ENCODE results near the gene PACS2. TPM values are rescaled to one million over a fixed set of nuclear protein-coding genes. Genes with fewer than 3 reads are reported as not detected.

The PACS2 gene
- polyA plus RNA-seq, 3 donors from 2014 or later = 2.0 to 3.3 (median 2.7) TPM

DNA sequence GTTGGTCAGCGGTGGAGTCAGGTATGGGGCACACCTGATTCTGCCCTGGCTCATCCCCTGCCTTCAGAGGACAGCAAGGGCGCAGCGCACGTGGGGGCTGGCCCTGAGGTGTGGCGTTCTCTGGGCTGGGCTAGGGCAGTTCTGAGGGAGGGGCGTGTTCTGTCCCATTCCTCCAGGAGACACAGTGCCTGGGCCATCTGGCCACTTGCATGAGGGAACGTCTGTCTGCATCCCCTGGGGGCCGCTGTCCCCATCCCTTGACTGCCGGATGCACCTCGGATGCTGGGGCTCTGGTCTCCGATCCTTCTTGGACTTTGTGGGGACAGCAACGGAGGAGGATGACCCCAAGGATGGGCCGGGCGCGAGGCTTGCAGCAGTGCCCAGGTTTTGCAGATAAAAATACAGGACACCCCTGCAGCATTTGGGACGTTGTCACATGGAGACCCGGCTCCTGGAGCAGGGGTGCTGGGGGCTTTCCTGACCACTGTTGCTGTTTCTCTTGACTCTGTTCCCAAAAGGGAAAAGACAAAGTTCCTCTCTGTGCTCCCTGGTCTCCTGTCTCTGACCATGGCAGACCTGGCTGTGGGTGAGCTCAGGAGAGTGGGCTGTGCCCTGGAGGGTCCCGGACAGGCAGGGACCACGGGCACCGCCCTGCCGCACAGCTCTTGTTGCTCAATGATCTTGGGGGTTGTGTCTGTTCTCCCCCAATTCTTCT lies 112.0 kb downstream of the PACS2 start:
- peak overlapping the region in 2 of 6 donors; percentile 59 to 62 for H3K27ac Mint-ChIP-seq

DNA sequence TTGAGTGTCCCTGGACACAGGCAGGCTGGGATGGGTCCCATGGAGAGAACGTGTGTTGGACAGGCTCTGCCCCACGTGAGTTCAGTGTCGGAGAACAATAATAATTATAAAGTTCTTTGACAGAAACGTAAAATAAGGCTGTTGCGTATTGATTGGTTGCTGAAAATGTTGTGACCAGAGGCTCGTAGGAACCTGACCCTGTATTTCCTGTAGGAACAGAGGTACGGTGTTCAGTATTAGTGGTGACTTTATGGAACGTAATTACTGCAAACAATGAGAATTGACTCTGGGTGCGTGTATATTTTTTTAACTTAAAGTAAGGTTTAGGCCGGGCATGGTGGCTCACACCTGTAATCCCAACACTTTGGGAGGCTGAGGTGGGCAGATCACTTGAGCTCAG lies 112.9 kb downstream of the PACS2 start:
- H3K27ac Mint-ChIP-seq = peak overlapping the region in 3 of 6 donors; percentile 58 to 66 (median 59)
- H3K9me3 Mint-ChIP-seq = no peaks in the 10 kb centered on the region
- peaks cover 0 to 2% (median 0%) of the 10 kb centered on the region in 3 donors for H3K27me3 Mint-ChIP-seq (ENCODE audit: low read depth in 3 of 3)
- peaks cover 0 to 3% (median 0%) of the 10 kb centered on the region in 3 donors for H3K36me3 Mint-ChIP-seq
- H3K4me3 Mint-ChIP-seq = no peak overlapping the region
- DNase-seq = no peak
- H3K4me1 Mint-ChIP-seq = peaks cover 27 to 38% of the 10 kb centered on the region in 2 donors

More for the DNA sequence above, 112.0 kb downstream of the PACS2 start:
- DNase-seq = no peak
- Mint-ChIP-seq H3K4me1 (peaks cover 35 to 46% of the 10 kb centered on the region in 2 donors), H3K4me3 (no peak overlapping the region), H3K27me3 (ENCODE audit: low read depth in 3 of 3) (peaks cover 0 to 4% (median 0%) of the 10 kb centered on the region in 3 donors), H3K36me3 (peaks cover 0 to 3% (median 0%) of the 10 kb centered on the region in 3 donors), H3K9me3 (no peaks in the 10 kb centered on the region)

DNA sequence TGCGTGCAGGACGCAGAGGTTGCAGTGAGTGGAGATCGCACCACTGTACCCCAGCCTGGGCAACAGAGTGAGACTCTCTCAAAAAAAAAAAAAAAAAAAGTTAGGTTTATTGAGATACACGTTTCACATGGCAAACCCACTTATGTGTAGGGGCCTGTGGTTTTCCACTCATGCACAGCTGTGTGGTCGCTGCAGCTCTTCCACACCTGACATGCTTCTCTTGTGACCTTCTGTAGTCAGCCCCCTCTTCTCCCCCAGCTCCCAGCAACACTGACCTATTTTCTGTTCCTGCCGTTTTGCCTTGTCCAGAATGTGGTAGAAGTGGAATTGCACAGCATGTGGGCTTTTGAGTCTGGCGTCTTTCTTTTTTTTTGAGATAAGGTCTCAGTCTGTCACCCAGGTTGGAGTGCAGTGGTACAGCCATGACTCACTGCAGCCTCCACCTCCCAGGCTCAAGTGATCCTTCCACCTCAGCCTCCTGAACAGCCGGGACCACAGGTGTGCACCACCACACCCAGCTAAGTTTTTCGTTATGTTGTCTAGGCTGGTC lies 113.5 kb downstream of the PACS2 start:
- H3K4me1 Mint-ChIP-seq = peaks cover 23 to 32% of the 10 kb centered on the region in 2 donors
- H3K4me3 Mint-ChIP-seq = peak overlapping the region in 1 of 5 donors; percentile 18
- H3K27me3 Mint-ChIP-seq (ENCODE audit: low read depth in 3 of 3) = peaks cover 0 to 2% (median 0%) of the 10 kb centered on the region in 3 donors
- DNase-seq = no peak
- H3K27ac Mint-ChIP-seq = peak overlapping the region in 4 of 6 donors; percentile 58 to 77 (median 63)
- H3K36me3 Mint-ChIP-seq = peaks cover 0 to 3% (median 0%) of the 10 kb centered on the region in 3 donors
- H3K9me3 Mint-ChIP-seq = no peaks in the 10 kb centered on the region

DNA sequence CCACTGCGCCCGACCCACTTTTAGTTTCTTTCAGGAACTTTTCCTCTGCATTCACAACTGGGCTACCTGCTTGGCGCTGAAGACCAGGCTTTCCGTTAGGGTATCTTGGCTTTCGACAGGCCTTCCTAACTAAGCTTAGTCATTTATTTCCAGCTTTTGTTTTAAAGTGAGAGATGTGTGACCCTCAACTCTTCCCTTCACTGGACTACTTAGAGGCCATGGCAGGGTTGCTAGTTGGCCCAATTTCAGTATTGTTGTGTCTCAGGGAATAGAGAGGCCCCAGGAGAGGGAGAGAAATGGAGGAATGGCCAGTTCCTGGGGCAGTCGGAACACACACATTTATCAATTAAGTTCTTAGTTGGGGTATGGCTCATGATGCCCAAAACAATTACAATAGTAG lies 115.5 kb downstream of the PACS2 start:
- no peak overlapping the region for H3K4me3 Mint-ChIP-seq
- no peak overlapping the region for H3K27ac Mint-ChIP-seq
- H3K27me3 Mint-ChIP-seq (ENCODE audit: low read depth in 3 of 3) = peaks cover 0 to 3% (median 0%) of the 10 kb centered on the region in 3 donors
- no peak for DNase-seq
- no peaks in the 10 kb centered on the region for H3K9me3 Mint-ChIP-seq
- H3K36me3 Mint-ChIP-seq = peaks cover 0 to 3% (median 0%) of the 10 kb centered on the region in 3 donors
- peaks cover 24 to 30% of the 10 kb centered on the region in 2 donors for H3K4me1 Mint-ChIP-seq

DNA sequence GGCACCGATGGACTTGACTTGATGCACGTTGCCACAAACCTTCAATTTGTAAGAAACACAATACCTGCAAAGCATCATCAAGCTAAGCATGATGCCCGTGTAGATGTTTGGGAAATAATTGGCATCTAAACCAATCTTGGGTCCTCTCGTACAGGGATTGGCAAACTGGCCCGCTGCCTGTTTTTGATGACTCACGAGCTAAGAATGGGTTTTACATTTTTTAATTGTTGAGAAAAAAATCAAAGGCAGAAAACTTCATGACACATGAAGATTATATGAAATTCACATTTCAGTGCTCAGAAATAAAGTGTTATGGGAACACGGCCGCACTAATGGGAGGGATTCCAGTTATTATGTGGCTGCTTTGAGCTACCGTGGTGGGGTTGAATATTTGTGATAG lies 116.0 kb downstream of the PACS2 start:
- peaks cover 0 to 3% (median 0%) of the 10 kb centered on the region in 3 donors for H3K27me3 Mint-ChIP-seq (ENCODE audit: low read depth in 3 of 3)
- no peaks in the 10 kb centered on the region for H3K9me3 Mint-ChIP-seq
- H3K4me3 Mint-ChIP-seq = no peak overlapping the region
- DNase-seq = no peak
- H3K36me3 Mint-ChIP-seq = peaks cover 0 to 3% (median 0%) of the 10 kb centered on the region in 3 donors
- H3K4me1 Mint-ChIP-seq = peaks cover 26 to 35% of the 10 kb centered on the region in 2 donors
- no peak overlapping the region for H3K27ac Mint-ChIP-seq

DNA sequence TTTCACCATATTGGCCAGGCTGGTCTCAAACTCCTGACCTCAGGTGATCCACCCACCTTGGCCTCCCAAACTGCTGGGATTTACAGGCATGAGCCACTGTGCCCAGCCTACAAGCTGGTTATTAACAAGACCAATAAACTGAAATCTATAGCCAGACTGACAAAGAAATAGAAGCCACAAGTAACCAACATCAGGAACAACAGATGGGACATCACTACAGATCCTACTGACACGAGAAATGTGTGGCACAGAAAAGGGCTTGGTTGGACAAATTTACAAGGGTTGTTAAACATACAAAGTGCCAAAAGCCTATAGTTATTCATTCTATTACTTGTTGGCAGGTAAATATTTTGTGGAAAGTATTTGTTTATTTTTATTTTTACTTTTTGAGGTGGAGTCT lies 116.7 kb downstream of the PACS2 start:
- H3K4me3 Mint-ChIP-seq = no peak overlapping the region
- no peaks in the 10 kb centered on the region for H3K9me3 Mint-ChIP-seq
- peaks cover 24 to 40% of the 10 kb centered on the region in 2 donors for H3K4me1 Mint-ChIP-seq
- no peak overlapping the region for H3K27ac Mint-ChIP-seq
- peaks cover 0 to 3% (median 0%) of the 10 kb centered on the region in 3 donors for H3K36me3 Mint-ChIP-seq
- H3K27me3 Mint-ChIP-seq (ENCODE audit: low read depth in 3 of 3) = peaks cover 0 to 3% (median 0%) of the 10 kb centered on the region in 3 donors
- DNase-seq = no peak

DNA sequence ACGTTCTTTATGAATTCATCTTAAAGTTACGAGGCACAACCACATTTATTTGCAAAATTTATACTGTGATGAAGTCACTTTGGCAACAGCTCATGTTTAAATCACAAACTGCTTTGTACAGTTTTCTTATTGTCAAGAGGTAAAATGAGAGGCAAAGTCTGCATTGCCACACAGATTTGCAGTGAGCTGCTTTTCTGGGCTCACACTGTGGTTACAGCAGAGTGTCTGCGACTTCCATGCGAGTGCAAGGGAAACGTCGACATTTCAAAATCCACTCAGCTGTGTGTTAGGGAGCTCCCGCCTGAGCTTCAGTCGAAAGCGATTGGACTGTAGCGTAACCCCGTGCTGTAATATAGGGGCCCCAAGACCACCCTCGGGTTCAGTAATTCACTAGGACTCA lies 118.1 kb downstream of the PACS2 start:
- H3K9me3 Mint-ChIP-seq = no peaks in the 10 kb centered on the region
- DNase-seq = no peak

DNA sequence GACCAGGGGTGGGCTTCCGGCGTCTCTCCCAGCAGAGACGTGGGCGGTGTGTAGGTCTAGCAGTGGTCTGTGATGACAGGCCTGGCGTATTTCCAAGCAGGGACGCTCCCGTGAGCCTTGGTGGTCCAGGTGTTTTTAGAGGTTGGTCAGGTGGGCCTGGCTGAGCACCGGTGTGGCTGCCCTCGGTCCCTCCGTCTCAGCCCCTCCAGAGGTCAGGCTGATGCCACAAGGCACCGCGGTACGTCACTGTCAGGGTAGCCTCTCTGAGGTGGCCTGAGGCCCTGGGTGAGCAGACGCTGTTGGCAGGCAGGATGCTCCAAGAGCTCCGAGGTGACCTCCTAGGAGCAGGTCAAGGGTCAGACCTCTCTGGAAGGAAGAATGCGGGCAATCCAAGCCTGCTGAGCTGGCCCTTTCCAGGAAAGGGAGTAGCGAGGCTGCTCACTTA lies 118.6 kb downstream of the PACS2 start:
- Mint-ChIP-seq H3K27me3 (ENCODE audit: low read depth in 3 of 3) (peaks cover 0 to 2% (median 0%) of the 10 kb centered on the region in 3 donors), H3K4me1 (peaks cover 8 to 24% of the 10 kb centered on the region in 2 donors), H3K4me3 (no peak overlapping the region), H3K27ac (no peak overlapping the region), H3K9me3 (no peaks in the 10 kb centered on the region), H3K36me3 (no peaks in the 10 kb centered on the region)
- no peak for DNase-seq

More for the DNA sequence above, 118.1 kb downstream of the PACS2 start:
- Mint-ChIP-seq H3K4me1 (peaks cover 12 to 30% of the 10 kb centered on the region in 2 donors), H3K4me3 (no peak overlapping the region), H3K36me3 (no peaks in the 10 kb centered on the region), H3K27me3 (ENCODE audit: low read depth in 3 of 3) (peaks cover 0 to 3% (median 0%) of the 10 kb centered on the region in 3 donors), H3K27ac (no peak overlapping the region)

DNA sequence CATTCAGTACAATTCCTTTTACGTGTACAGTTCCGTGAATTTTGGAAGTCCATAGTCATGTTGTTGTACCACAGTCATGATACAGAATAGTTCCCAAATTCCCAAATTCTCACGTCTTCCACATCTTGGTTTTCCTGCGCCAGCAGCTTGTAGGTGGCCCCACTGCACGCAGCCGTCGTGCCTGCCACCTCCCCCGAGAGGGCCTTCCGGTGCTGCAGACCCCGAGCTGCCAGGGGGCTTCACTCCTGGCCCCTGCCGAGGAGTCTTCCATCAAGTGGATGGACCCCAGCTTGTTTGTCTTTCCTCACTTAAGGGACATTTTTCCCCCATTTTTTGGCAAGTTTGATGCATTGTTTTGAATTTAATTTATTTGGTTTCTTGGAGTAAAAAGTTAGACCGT lies 121.9 kb downstream of the PACS2 start:
- H3K27me3 Mint-ChIP-seq (ENCODE audit: low read depth in 3 of 3) = peaks cover 0 to 2% (median 0%) of the 10 kb centered on the region in 3 donors
- no peak overlapping the region for H3K4me3 Mint-ChIP-seq
- H3K27ac Mint-ChIP-seq = peak overlapping the region in 1 of 6 donors; percentile 14
- no peaks in the 10 kb centered on the region for H3K9me3 Mint-ChIP-seq
- DNase-seq = no peak
- peaks cover 6 to 17% of the 10 kb centered on the region in 2 donors for H3K4me1 Mint-ChIP-seq
- H3K36me3 Mint-ChIP-seq = no peaks in the 10 kb centered on the region

- Mint-ChIP-seq H3K9me3 (no peaks in the 10 kb centered on the region), H3K27me3 (ENCODE audit: low read depth in 3 of 3) (peaks cover 0 to 2% (median 0%) of the 10 kb centered on the region in 3 donors), H3K4me1 (peaks cover 6 to 21% of the 10 kb centered on the region in 2 donors), H3K4me3 (no peak overlapping the region), H3K27ac (peak overlapping the region in 1 of 6 donors; percentile 7), H3K36me3 (peaks cover 0 to 4% (median 4%) of the 10 kb centered on the region in 3 donors)
- no peak for DNase-seq
Measured at GRCh38 chr14:105436891-105437722, 122.6 kb downstream of the PACS2 start.

DNA sequence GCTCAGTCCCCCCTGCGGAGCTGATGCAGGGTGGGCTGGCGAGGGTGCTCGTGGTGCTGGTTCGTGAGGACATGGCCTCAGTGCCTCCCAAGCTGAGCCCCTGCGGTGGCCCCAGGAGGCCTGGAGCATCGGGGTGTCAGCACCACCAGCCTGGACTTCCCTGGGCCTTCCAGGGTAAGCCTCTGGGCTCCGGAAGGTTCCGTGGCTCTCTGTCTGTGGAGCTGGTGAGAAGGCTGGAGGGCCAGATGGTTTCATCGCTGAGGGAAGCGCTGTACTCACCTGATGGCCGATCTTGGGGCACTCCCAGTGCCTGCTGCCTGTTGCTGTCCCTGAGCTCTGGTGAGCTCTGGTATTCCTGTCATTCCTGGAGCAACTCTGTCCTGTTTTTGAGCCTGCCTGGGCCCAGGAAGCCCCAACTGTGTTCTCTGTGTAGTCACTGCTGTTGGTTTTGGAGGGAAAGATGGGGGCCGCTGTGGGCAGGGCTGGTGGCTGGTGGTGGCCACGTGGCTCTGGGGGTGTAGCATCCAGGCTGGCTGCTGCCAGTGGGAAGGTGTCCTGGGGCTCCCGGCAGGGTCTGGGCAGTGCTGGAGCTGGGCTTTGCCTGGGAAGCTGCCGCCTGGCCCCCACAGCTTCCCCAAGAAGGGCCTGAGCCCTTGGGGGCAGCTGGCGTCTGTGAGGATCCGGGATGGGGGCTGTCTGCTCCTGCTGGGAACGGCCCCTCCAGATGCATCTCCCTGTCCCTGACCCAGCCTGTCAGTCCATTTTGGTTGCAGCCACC lies 123.4 kb downstream of the PACS2 start:
- Mint-ChIP-seq H3K27ac (no peak overlapping the region), H3K9me3 (no peaks in the 10 kb centered on the region), H3K4me3 (no peak overlapping the region), H3K4me1 (peaks cover 6 to 22% of the 10 kb centered on the region in 2 donors), H3K27me3 (ENCODE audit: low read depth in 3 of 3) (peaks cover 0 to 2% (median 0%) of the 10 kb centered on the region in 3 donors), H3K36me3 (peaks cover 0 to 4% (median 4%) of the 10 kb centered on the region in 3 donors)
- no peak for DNase-seq

GRCh38 chr14:105439179-105439578 lies 124.6 kb downstream of the PACS2 start:
- Mint-ChIP-seq H3K36me3 (peaks cover 0 to 4% (median 4%) of the 10 kb centered on the region in 3 donors), H3K9me3 (no peaks in the 10 kb centered on the region), H3K27ac (no peak overlapping the region), H3K27me3 (ENCODE audit: low read depth in 3 of 3) (peaks cover 0 to 2% (median 0%) of the 10 kb centered on the region in 3 donors), H3K4me1 (peaks cover 6 to 22% of the 10 kb centered on the region in 2 donors), H3K4me3 (no peak overlapping the region)
- no peak for DNase-seq
